OCI-LY7 (cell line): Measurements from ENCODE around the gene ZNF83. TPM values are rescaled to one million over a fixed set of nuclear protein-coding genes. Genes with fewer than 3 reads are reported as not detected.

Source experiments
- BruUV-seq: library from RNA; stranded (reverse); fragments of 400-500 nt; replicated peaks from 2 replicates; lab custom pipeline; 2021; lab: Mats Ljungman, UMichigan
- CTCF ChIA-PET: fragments of 300-600 bp; sonication (Branson Sonifier 250); formaldehyde crosslinking; loops from one replicate; lab custom pipeline; 2022; ENCODE audit warnings: antibody characterized with exemption; ENCODE audit not compliant: unreplicated experiment; lab: Charles Lee
- POLR2A ChIA-PET: fragments of 300-600 bp; sonication (Branson Sonifier 250); formaldehyde crosslinking; loops from one replicate; lab custom pipeline; 2022; ENCODE audit warnings: antibody characterized with exemption; lab: Charles Lee
- DNase-seq: peaks from one replicate; pipeline ENCODE4 v3.0.0-alpha.2; 2015; ENCODE audit warnings: low spot score
- H2AFZ ChIP-seq: fragments of 200-600 bp; sonication (generic), shearing (Covaris generic); 2 replicates; pipeline ENCODE4 v1.6.1; 2014; ENCODE audit warnings: mild to moderate bottlenecking, antibody characterized with exemption, low read length, moderate library complexity
- H3K27ac ChIP-seq: fragments of 200-600 bp; sonication (generic); 2 replicates; pipeline ENCODE4 v1.5.1; 2014; ENCODE audit warnings: mixed run types, low read depth, mild to moderate bottlenecking, moderate library complexity, low read length, inconsistent platforms; ENCODE audit not compliant: poor library complexity, severe bottlenecking
- H3K36me3 ChIP-seq: fragments of 200-600 bp; sonication (generic); 2 replicates; pipeline ENCODE4 v1.6.1; 2014; ENCODE audit warnings: mild to moderate bottlenecking, antibody characterized with exemption, low read length, moderate library complexity, mixed read lengths; ENCODE audit not compliant: insufficient read depth
- H3K4me1 ChIP-seq: fragments of 200-600 bp; sonication (generic); 2 replicates; pipeline ENCODE4 v1.5.1; 2014; ENCODE audit warnings: mild to moderate bottlenecking, low read length; ENCODE audit not compliant: insufficient read depth, poor library complexity, severe bottlenecking
- H3K4me2 ChIP-seq: fragments of 200-600 bp; sonication (generic); 2 replicates; pipeline ENCODE4 v1.6.1; 2014; ENCODE audit warnings: mild to moderate bottlenecking, low read length
- H3K4me3 ChIP-seq: fragments of 200-600 bp; sonication (generic); 2 replicates; pipeline ENCODE4 v1.5.1; 2014; ENCODE audit warnings: mild to moderate bottlenecking, low read depth, low read length; ENCODE audit not compliant: poor library complexity, severe bottlenecking
- H3K79me2 ChIP-seq: fragments of 200-600 bp; sonication (generic); 2 replicates; pipeline ENCODE4 v1.6.1; 2016; ENCODE audit warnings: low read depth, mild to moderate bottlenecking, low read length, moderate library complexity, mixed read lengths; ENCODE audit not compliant: insufficient read depth
- H3K9me2 ChIP-seq: fragments of 200-600 bp; sonication (generic); 2 replicates; pipeline ENCODE4 v1.6.1; 2016; ENCODE audit warnings: mild to moderate bottlenecking, low read length, mixed read lengths; ENCODE audit not compliant: insufficient read depth
- H3K9me3 ChIP-seq: fragments of 200-600 bp; sonication (generic); 2 replicates; pipeline ENCODE4 v1.6.1; 2014; ENCODE audit warnings: mild to moderate bottlenecking, mixed run types, low read length, mixed read lengths
- H4K20me1 ChIP-seq: fragments of 200-600 bp; sonication (generic); 2 replicates; pipeline ENCODE4 v1.6.1; 2014; ENCODE audit warnings: mild to moderate bottlenecking, antibody characterized with exemption, low read length, moderate library complexity, mixed read lengths; ENCODE audit not compliant: insufficient read depth
- EZH2phosphoT487 ChIP-seq: fragments of 200-600 bp; sonication (generic); IDR thresholded peaks from 2 replicates; pipeline ENCODE4 v1.6.1; 2018; ENCODE audit warnings: low read depth, borderline replicate concordance, mild to moderate bottlenecking, mixed run types, antibody characterized with exemption, low read length, moderate library complexity, mixed read lengths
- intact Hi-C: fragments of 100-400 bp; cut with micrococcal nuclease; formaldehyde crosslinking; loops from one replicate; pipeline ENCODE4 v1.10.0; 2022; ENCODE audit not compliant: unreplicated experiment
- total RNA-seq, 2 experiments: library from RNA; depleted of rRNA in 1 of 2; stranded (reverse); fragments of >200 nt in 1 of 2; shearing (Covaris generic) in 1 of 2; gene quantifications; 2 replicates each; pipeline ENCODE4 v1.2.3, GENCODE V29; 2014 to 2022
- TF ChIP-seq, protein P1 (sequence below): fragments of 200-600 bp; sonication (generic); conservative IDR thresholded peaks from 2 replicates; pipeline ENCODE4 v1.5.1; 2014; ENCODE audit warnings: mild to moderate bottlenecking, antibody characterized with exemption, low read length, moderate library complexity, mixed read lengths

The ZNF83 gene
- total RNA-seq, 2 experiments from 2014 or later: 47.2 to 59.4 TPM

DNA sequence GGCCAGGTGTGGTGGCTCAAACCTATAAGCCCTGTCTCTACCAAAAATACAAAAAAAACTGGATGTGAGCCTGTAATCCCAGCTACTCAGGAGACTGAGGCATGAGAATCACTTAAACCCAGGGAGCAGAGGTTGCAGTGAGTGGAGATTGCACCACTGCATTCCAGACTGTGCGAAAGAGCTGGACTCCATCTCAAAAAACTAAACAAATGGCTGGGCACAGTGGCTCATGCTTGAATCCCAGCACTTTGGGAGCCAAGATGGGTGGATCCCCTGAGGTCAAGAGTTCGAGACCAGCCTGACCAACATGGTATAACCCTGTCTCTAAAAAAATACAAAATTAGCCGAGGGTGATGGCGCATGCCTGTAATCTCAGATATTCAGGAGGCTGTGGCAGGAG, 34.9 kb upstream of the ZNF83 start:
- H3K36me3 ChIP-seq: peaks cover 78% of the 10 kb centered on the region
- no peak overlapping the region for H2AFZ ChIP-seq
- no peak overlapping the region for H3K27ac ChIP-seq
- ChIA-PET CTCF (no interaction called here), POLR2A (no interaction called here)
- BruUV-seq: no TSS peak
- intact Hi-C loops: no loop called here
- H3K4me1 ChIP-seq: no peaks in the 10 kb centered on the region
- peaks cover 16% of the 10 kb centered on the region; the same call in 1 of the 2 replicates for H3K9me3 ChIP-seq
- no peaks in the 10 kb centered on the region for H4K20me1 ChIP-seq
- TF ChIP-seq EZH2phosphoT487: no peak
- TF ChIP-seq, protein P1, sequence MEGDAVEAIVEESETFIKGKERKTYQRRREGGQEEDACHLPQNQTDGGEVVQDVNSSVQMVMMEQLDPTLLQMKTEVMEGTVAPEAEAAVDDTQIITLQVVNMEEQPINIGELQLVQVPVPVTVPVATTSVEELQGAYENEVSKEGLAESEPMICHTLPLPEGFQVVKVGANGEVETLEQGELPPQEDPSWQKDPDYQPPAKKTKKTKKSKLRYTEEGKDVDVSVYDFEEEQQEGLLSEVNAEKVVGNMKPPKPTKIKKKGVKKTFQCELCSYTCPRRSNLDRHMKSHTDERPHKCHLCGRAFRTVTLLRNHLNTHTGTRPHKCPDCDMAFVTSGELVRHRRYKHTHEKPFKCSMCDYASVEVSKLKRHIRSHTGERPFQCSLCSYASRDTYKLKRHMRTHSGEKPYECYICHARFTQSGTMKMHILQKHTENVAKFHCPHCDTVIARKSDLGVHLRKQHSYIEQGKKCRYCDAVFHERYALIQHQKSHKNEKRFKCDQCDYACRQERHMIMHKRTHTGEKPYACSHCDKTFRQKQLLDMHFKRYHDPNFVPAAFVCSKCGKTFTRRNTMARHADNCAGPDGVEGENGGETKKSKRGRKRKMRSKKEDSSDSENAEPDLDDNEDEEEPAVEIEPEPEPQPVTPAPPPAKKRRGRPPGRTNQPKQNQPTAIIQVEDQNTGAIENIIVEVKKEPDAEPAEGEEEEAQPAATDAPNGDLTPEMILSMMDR: no peak
- H3K4me3 ChIP-seq: no peak overlapping the region
- peaks cover 42% of the 10 kb centered on the region for H3K79me2 ChIP-seq
- H3K9me2 ChIP-seq: no peaks in the 10 kb centered on the region
- no peak overlapping the region for H3K4me2 ChIP-seq
- DNase-seq: no peak

DNA sequence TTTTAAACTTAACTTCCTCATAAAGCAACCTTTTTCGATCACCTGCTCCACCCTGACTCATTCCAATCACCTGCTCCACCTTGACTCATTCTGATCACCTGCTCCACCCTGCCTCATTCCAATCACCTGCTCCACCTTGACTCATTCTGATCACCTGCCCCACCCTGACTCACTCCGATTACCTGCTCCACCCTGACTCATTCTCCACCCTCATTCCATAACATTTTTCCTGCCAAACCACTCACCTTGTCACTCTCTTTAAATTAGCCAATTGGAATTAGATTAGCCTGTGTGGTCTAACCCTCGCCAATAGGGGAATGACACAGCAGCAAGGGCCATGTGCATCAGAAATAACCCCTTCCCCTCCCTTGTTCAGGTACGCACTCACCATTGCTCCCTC, 31.9 kb upstream of the ZNF83 start:
- peaks cover 76% of the 10 kb centered on the region for H3K36me3 ChIP-seq
- H3K9me3 ChIP-seq: peaks cover 16% of the 10 kb centered on the region; the same call in 1 of the 2 replicates
- H3K4me1 ChIP-seq: no peaks in the 10 kb centered on the region
- BruUV-seq: no TSS peak
- H3K27ac ChIP-seq: no peak overlapping the region
- intact Hi-C loops: no loop called here
- no peaks in the 10 kb centered on the region for H4K20me1 ChIP-seq
- ChIA-PET CTCF (no interaction called here), POLR2A (no interaction called here)
- no peaks in the 10 kb centered on the region for H3K9me2 ChIP-seq
- no peak overlapping the region for H3K4me2 ChIP-seq
- no peak overlapping the region for H3K4me3 ChIP-seq
- TF ChIP-seq EZH2phosphoT487: no peak
- TF ChIP-seq, protein P1: no peak
- H3K79me2 ChIP-seq: peaks cover 39% of the 10 kb centered on the region
- H2AFZ ChIP-seq: no peak overlapping the region
- DNase-seq: no peak

DNA sequence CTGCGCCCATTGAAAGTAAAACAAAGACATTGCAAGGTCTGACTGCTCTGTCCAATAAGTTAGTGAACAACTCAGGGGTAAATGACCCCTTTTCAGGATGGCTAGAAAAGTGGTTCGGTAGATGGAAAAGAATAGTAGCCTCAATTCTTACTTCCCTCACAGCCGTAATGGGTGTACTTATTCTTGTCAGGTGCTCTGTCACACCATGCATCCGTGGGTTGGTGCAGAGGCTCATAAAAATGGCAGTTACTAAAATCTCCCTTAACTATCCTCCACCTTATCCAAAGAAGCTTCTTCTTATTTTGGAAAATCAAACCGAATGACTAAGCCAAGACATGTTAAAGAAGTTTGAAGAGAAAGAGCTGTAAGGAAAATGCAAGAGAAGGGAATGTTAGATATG, 31.4 kb upstream of the ZNF83 start:
- intact Hi-C loops: no loop called here
- no peak overlapping the region for H3K27ac ChIP-seq
- peaks cover 13% of the 10 kb centered on the region; the same call in 1 of the 2 replicates for H3K9me3 ChIP-seq
- peaks cover 35% of the 10 kb centered on the region for H3K79me2 ChIP-seq
- H4K20me1 ChIP-seq: no peaks in the 10 kb centered on the region
- no peak overlapping the region for H3K4me3 ChIP-seq
- ChIA-PET CTCF (no interaction called here), POLR2A (no interaction called here)
- TF ChIP-seq EZH2phosphoT487: no peak
- TF ChIP-seq, protein P1: no peak
- no TSS peak for BruUV-seq
- H3K4me2 ChIP-seq: no peak overlapping the region
- H3K36me3 ChIP-seq: peaks cover 75% of the 10 kb centered on the region
- no peak overlapping the region for H2AFZ ChIP-seq
- no peak for DNase-seq
- no peaks in the 10 kb centered on the region for H3K9me2 ChIP-seq
- H3K4me1 ChIP-seq: no peaks in the 10 kb centered on the region
